ENCODE measurements around the gene COL15A1.

GRCh38 chr9:98974994-98975712, 31.4 kb downstream of the COL15A1 start:
- no peak for TF ChIP-seq POLR2AphosphoS5 (IDR thresholded peaks at IDR 0.05; ENCODE audit: low read depth, low read length)
- no peak for TF ChIP-seq SIN3A (IDR thresholded peaks at IDR 0.05; ENCODE audit: borderline replicate concordance, insufficient read depth, low read length)
- TF ChIP-seq REST (IDR thresholded peaks at IDR 0.05; ENCODE audit: insufficient read depth in 1 of 2, low read depth in 2 of 2, low read length in 2 of 2) = no peak
- no peak for TF ChIP-seq TAF1 (IDR thresholded peaks at IDR 0.05; ENCODE audit: borderline replicate concordance, insufficient read depth, low read length)
- TF ChIP-seq FOXP2 (optimal IDR thresholded peaks at IDR 0.05; ENCODE audit: borderline replicate concordance, extremely low read depth, extremely low read length, insufficient read depth) = no peak
